Muscle of leg (tissue), 11 donors: ENCODE measurements around the gene PDK4. TPM values are rescaled to one million over a fixed set of nuclear protein-coding genes. Genes with fewer than 3 reads are reported as not detected.
"Not testable (repeated sequence)": the region's sequence is repeated elsewhere in the genome, so short reads cannot be mapped to it uniquely, and the experiment has no call there.

Experiments used
- DNase-seq: peaks from one replicate; pipeline ENCODE4 v3.0.0; 2013
- H3K27ac ChIP-seq: one replicate; pipeline ENCODE4 v1.5.1; 2013; ENCODE audit warnings: mild to moderate bottlenecking, low read length, control low read depth
- H3K27me3 ChIP-seq: one replicate; pipeline ENCODE4 v1.6.1; 2013; ENCODE audit warnings: low read length; ENCODE audit not compliant: control insufficient read depth, insufficient read depth
- H3K36me3 ChIP-seq: one replicate; pipeline ENCODE4 v1.6.1; 2013; ENCODE audit warnings: low read length; ENCODE audit not compliant: control insufficient read depth, insufficient read depth
- H3K4me1 ChIP-seq: one replicate; pipeline ENCODE4 v1.6.1; 2013; ENCODE audit warnings: low read length; ENCODE audit not compliant: control insufficient read depth, insufficient read depth
- H3K4me3 ChIP-seq: one replicate; pipeline ENCODE4 v1.5.1; 2013; ENCODE audit warnings: low read length, control low read depth
- H3K9me3 ChIP-seq: replicated peaks from 2 replicates; pipeline ENCODE4 v1.6.1; 2013; ENCODE audit warnings: low read depth, low read length; ENCODE audit not compliant: control insufficient read depth
- WGBS: methylation state at CpG from one replicate; pipeline ENCODE4 v1.1.5; 2013; ENCODE audit warnings: missing lambda C conversion rate; ENCODE audit not compliant: insufficient coverage; 5-methylcytosine and 5-hydroxymethylcytosine counted together
- polyA plus RNA-seq, 8 donors: library from polyadenylated mRNA; unstranded; fragments of 120-200 nt; gene quantifications; one replicate each; pipeline versions ENCODE4 v1.2.1 to v1.2.3, GENCODE V29; 2013; ENCODE audit warnings: inconsistent platforms in 1 of 8, low replicate concordance in 1 of 8; ENCODE audit not compliant: insufficient read length in 8 of 8, insufficient read depth in 1 of 8
- total RNA-seq: library from RNA; stranded (reverse); fragments of 120-200 nt; gene quantifications from one replicate; pipeline ENCODE4 v1.2.4, GENCODE V29; 2013

The PDK4 gene
- total and polyA plus RNA-seq, 9 donors: 11.2 to 17.8 (median 13.9) TPM

DNA sequence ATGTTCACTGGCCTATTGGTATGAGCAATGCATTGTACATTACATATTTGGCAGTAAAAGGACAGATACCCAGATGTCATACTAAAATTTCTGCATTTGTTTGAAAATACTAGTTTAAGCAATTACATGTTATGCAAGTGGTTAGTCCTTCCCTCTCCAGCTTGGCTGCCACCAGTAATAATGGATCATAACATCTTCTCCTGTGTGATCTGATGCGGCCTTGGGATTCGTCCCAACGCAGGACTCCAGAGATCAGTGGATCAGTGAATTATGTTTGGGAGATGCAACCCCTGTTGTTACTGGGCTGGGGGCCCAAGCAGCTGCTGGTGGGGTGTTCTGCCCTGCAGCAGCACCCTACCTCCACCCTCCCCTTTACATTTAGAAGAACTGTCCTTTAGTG is 11.2 kb upstream of the PDK4 start:
- peak; percentile 61 for DNase-seq
- Histone ChIP-seq H3K4me1 (peaks cover 21% of the 10 kb centered on the region), H3K27me3 (no peaks in the 10 kb centered on the region), H3K9me3 (peaks cover 2% of the 10 kb centered on the region), H3K27ac (peak overlapping the region; percentile 95), H3K4me3 (no peak overlapping the region), H3K36me3 (no peaks in the 10 kb centered on the region)
- WGBS: no CpG with 5 or more reads among the region's 3 CpGs

DNA sequence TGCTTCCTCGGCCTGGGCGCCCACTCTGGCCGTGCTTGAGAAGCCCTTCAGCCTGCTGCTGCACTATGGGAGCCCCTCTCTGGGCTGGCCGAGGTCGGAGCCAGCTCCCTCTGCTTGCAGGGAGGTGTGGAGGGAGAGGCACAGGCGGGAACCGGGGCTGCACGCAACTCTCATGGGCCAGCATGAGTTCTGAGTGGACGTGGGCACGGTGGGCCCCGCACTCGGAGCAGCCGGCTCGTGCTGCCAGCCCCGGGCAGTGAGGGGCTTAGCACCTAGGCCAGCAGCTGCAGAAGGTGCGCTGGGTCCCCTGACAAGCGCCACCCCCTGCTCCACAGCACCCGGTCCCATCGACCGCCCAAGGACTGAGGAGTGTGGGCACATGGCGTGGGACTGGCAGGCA is 9.0 kb upstream of the PDK4 start:
- Histone ChIP-seq H3K9me3 (peaks cover 2% of the 10 kb centered on the region), H3K4me1 (peaks cover 21% of the 10 kb centered on the region), H3K27me3 (no peaks in the 10 kb centered on the region), H3K27ac (no peak overlapping the region), H3K36me3 (no peaks in the 10 kb centered on the region), H3K4me3 (no peak overlapping the region)
- 97% methylated on average over 19 of the region's 21 CpGs for WGBS
- DNase-seq: no peak

DNA sequence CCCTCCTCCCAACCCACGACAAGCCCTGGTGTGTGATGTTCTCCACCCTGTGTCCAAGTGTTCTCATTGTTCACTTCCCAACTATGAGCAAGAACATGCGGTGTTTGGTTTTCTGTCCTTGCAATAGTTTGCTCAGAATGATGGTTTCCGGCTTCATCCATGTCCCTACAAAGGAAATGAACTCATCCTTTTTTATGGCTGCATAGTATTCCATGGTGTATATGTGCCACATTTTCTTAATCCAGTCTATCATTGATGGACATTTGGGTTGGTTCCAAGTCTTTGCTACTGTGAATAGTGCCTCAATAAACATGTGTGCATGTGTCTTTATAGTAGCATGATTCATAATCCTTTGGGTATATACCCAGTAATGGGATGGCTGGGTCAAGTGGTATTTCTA is 8.5 kb upstream of the PDK4 start:
- H3K27ac ChIP-seq, H3K27me3 ChIP-seq, H3K4me3 ChIP-seq, DNase-seq, H3K9me3 ChIP-seq, H3K36me3 ChIP-seq: not testable (repeated sequence)
- peaks cover 19% of the 10 kb centered on the region for H3K4me1 ChIP-seq
- 100% methylated on average over 1 of the region's 3 CpGs for WGBS

DNA sequence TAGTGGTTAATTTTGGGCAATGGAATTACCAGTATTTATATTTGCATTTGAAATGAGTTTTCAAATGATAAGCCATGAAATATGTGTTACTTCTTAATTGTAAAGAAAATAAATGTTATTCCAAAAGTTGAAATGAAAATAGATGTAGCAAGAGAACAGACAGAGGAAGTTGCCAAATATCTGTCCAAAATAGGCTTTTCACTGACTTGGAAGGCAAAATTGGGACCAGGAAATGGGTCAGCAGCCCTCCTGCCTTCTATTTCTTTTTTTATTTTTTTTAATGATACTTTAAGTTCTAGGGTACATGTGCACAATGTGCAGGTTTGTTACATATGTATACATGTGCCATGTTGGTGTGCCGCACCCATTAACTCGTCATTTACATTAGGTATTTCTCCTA is 8.1 kb upstream of the PDK4 start:
- H3K4me3 ChIP-seq, DNase-seq, H3K27me3 ChIP-seq, H3K27ac ChIP-seq, H3K9me3 ChIP-seq, H3K36me3 ChIP-seq: not testable (repeated sequence)
- H3K4me1 ChIP-seq: peaks cover 16% of the 10 kb centered on the region
- 100% methylated on average over 1 of the region's 2 CpGs for WGBS

- H3K9me3 ChIP-seq: peaks cover 2% of the 10 kb centered on the region
- no peaks in the 10 kb centered on the region for H3K27me3 ChIP-seq
- no peak overlapping the region for H3K4me3 ChIP-seq
- H3K27ac ChIP-seq: no peak overlapping the region
- DNase-seq: no peak
- WGBS: 61% methylated on average over 4 of the region's 4 CpGs
- H3K36me3 ChIP-seq: no peaks in the 10 kb centered on the region
- H3K4me1 ChIP-seq: peaks cover 3% of the 10 kb centered on the region
These were observed 6.1 kb upstream of the PDK4 start for GRCh38 chr7:95602421-95602820.

- Histone ChIP-seq H3K4me3 (no peak overlapping the region), H3K27me3 (no peaks in the 10 kb centered on the region), H3K36me3 (no peaks in the 10 kb centered on the region), H3K9me3 (peaks cover 2% of the 10 kb centered on the region), H3K4me1 (peaks cover 6% of the 10 kb centered on the region), H3K27ac (no peak overlapping the region)
- WGBS: 83% methylated on average over 2 of the region's 4 CpGs
- DNase-seq: no peak
These were observed 5.0 kb upstream of the PDK4 start for GRCh38 chr7:95601316-95601715.

GRCh38 chr7:95599069-95599468 is 2.8 kb upstream of the PDK4 start:
- Histone ChIP-seq H3K9me3 (no peaks in the 10 kb centered on the region), H3K36me3 (no peaks in the 10 kb centered on the region), H3K4me3 (no peak overlapping the region), H3K27ac (no peak overlapping the region), H3K4me1 (peaks cover 10% of the 10 kb centered on the region), H3K27me3 (no peaks in the 10 kb centered on the region)
- DNase-seq: no peak

GRCh38 chr7:95598511-95598910 is 2.2 kb upstream of the PDK4 start:
- WGBS: no CpG with 5 or more reads among the region's 1 CpG
- peak; percentile 25 for DNase-seq
- H3K4me1 ChIP-seq: peaks cover 10% of the 10 kb centered on the region

DNA sequence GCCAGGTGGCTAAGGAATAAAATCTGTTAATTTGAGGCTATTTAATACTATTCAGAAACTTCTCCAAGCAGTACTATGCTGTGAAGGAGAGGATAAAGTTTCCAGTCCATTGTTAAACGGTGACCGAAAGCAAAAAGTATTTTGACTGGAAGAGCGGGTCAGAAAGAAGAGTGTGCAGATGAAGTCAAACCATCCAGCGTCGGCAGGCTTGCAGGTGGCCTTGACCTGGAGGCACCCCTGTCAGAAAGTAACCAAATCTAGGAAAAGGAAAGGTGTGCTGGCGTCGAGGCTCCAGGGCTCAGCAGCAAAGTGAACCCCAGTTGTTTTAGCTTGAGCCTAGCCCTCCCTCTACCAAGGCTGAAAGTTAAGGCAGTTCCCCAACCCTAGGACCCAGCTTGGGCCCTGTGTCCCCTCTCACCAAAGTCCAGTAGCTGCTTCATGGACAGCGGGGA is 544 bp downstream of the PDK4 start:
- Histone ChIP-seq H3K27me3 (no peaks in the 10 kb centered on the region), H3K27ac (peak overlapping the region; percentile 96), H3K36me3 (peaks cover 7% of the 10 kb centered on the region), H3K4me3 (peak overlapping the region; percentile 87), H3K9me3 (no peaks in the 10 kb centered on the region), H3K4me1 (peaks cover 10% of the 10 kb centered on the region)
- peak; percentile 52 for DNase-seq
- 10% methylated on average over 6 of the region's 8 CpGs for WGBS

More at GRCh38 chr7:95598511-95598910, 2.2 kb upstream of the PDK4 start:
- Histone ChIP-seq H3K27ac (no peak overlapping the region), H3K4me3 (no peak overlapping the region), H3K36me3 (no peaks in the 10 kb centered on the region), H3K9me3 (no peaks in the 10 kb centered on the region), H3K27me3 (no peaks in the 10 kb centered on the region)

DNA sequence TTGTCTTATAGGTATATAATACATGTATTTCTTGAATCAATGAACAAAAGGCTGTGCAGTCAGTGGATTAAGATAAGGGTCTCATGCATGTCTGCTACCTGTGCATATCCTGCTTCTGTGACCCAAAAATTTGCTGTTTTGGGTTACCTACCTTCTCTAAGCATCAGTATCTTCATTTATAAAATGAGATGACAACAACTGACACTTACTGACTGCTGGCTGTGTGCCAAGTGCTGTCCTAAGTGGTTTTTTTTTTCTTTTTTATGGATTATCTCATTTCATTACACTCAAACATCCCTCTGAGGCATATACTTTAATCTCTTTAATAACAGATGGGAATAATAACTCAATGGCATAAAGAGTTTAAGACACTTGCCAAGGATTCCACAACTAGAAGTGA is 2.1 kb downstream of the PDK4 start:
- peaks cover 10% of the 10 kb centered on the region for H3K36me3 ChIP-seq
- no peak for DNase-seq

DNA sequence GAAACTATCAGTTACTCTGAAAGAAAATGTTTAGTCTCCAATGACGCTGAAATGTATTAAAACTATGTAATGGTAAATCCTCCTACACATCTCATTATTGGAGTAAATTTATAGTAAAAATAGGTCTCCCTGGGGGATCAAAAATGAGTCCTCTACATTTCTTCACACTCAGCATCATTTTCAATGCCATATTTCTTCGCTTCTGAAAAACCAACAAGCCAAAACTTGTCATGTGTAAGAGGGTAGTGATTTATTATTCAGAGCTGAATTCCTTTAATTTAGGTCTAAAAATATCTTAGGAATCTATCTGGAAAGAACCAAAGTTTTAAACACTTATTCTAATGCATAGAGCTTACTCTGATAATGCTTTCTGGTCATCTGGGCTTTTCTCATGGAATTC is 3.0 kb downstream of the PDK4 start:
- H3K27me3 ChIP-seq: no peaks in the 10 kb centered on the region
- peaks cover 15% of the 10 kb centered on the region for H3K36me3 ChIP-seq
- H3K4me1 ChIP-seq: peaks cover 10% of the 10 kb centered on the region
- DNase-seq: no peak
- no peak overlapping the region for H3K4me3 ChIP-seq
- no peak overlapping the region for H3K27ac ChIP-seq
- WGBS: no CpG with 5 or more reads among the region's 2 CpGs
- no peaks in the 10 kb centered on the region for H3K9me3 ChIP-seq

More for the DNA sequence above, 2.1 kb downstream of the PDK4 start:
- H3K9me3 ChIP-seq: no peaks in the 10 kb centered on the region
- H3K4me3 ChIP-seq: no peak overlapping the region
- H3K27me3 ChIP-seq: no peaks in the 10 kb centered on the region
- no peak overlapping the region for H3K27ac ChIP-seq
- peaks cover 10% of the 10 kb centered on the region for H3K4me1 ChIP-seq
